HepG2 (cell line): Measurements from ENCODE around the gene FAM90A26. TPM values are rescaled to one million over a fixed set of nuclear protein-coding genes. Genes with fewer than 3 reads are reported as not detected.
"Not testable (repeated sequence)": the region's sequence is repeated elsewhere in the genome, so short reads cannot be mapped to it uniquely, and the experiment has no call there.

ENCODE experiments used
- ATAC-seq: fragments of 200-7000 bp; cut with Tn5 transposase; 3 replicates; pipeline ENCODE4 v1.9.1; 2020; ENCODE audit warnings: mild to moderate bottlenecking, moderate library complexity
- BruUV-seq: library from RNA; stranded (reverse); fragments of 400-500 nt; replicated peaks from 2 replicates; lab custom pipeline; 2021; lab: Mats Ljungman, UMichigan
- CTCF ChIA-PET: fragments of 300-600 bp; formaldehyde crosslinking; extraction: SDS; loops from one replicate; lab custom pipeline; 2021; ENCODE audit warnings: low total read pairs, inconsistent platforms, low intra/inter-chr PET ratio; lab: Yijun Ruan, JAX
- POLR2A ChIA-PET: fragments of 350-600 bp; sonication (Branson Sonifier 250); formaldehyde crosslinking; loops from one replicate; lab custom pipeline; 2020; ENCODE audit warnings: antibody characterized with exemption, inconsistent platforms; lab: Yijun Ruan, JAX
- DNase-seq: peaks from one replicate; pipeline ENCODE4 v3.0.0-alpha.2; 2015; ENCODE audit warnings: low spot score
- FAIRE-seq: peaks from 3 replicates; lab custom pipeline; 2011; peaks lifted over from hg19 to GRCh38; lab: Jason Lieb, UNC
- H2AFZ ChIP-seq: one replicate; pipeline ENCODE4 v1.6.1; 2011; ENCODE audit warnings: low read length, inconsistent platforms
- H3K27ac ChIP-seq: fragments of 300-600 bp; 3 replicates; pipeline ENCODE4 v1.8.0; 2011; ENCODE audit warnings: mixed run types, mild to moderate bottlenecking, mixed read lengths, low read length, inconsistent platforms; ENCODE audit not compliant: insufficient read depth; ENCODE audit errors: extremely low read length
- H3K27me3 ChIP-seq, 2 experiments: fragments of 200-600 bp in 1 of 2; 2 replicates in 1 of 2; 3 replicates in 1 of 2; pipeline versions ENCODE4 v1.6.0 to v1.8.0; 2011; ENCODE audit warnings: low read length in 2 of 2, mild to moderate bottlenecking in 2 of 2, moderate library complexity in 2 of 2, inconsistent platforms in 1 of 2; ENCODE audit not compliant: insufficient read depth in 2 of 2, control insufficient read depth in 1 of 2
- H3K36me3 ChIP-seq, 2 experiments: fragments of 200-600 bp in 1 of 2; replicated peaks in 1 of 2; 2 replicates in 1 of 2; 3 replicates in 1 of 2; pipeline versions ENCODE4 v1.5.1 to v1.8.0; 2011; ENCODE audit warnings: low read length in 2 of 2, inconsistent platforms in 1 of 2; ENCODE audit not compliant: insufficient read depth in 2 of 2, control insufficient read depth in 1 of 2
- H3K4me1 ChIP-seq: 2 replicates; pipeline ENCODE4 v1.5.1; 2012; ENCODE audit warnings: low read length, inconsistent platforms; ENCODE audit not compliant: insufficient read depth
- H3K4me2 ChIP-seq: 2 replicates; pipeline ENCODE4 v1.6.0; 2011; ENCODE audit warnings: low read depth, low read length, inconsistent platforms
- H3K4me3 ChIP-seq, 3 experiments: fragments of 200-600 bp in 1 of 3; sonication (generic), shearing (Covaris generic) in 1 of 3; replicated peaks in 1 of 3; 2 replicates each; pipeline ENCODE4 v1.5.1; 2011 to 2016; ENCODE audit warnings: low read length in 3 of 3, inconsistent platforms in 2 of 3, low read depth in 2 of 3, mild to moderate bottlenecking in 2 of 3, control low read depth in 1 of 3, mixed read lengths in 1 of 3; ENCODE audit not compliant: insufficient read depth in 1 of 3
- H3K79me2 ChIP-seq: one replicate; pipeline ENCODE4 v1.6.1; 2011; ENCODE audit warnings: low read length, inconsistent platforms; ENCODE audit not compliant: insufficient read depth
- H3K9ac ChIP-seq: 2 replicates; pipeline ENCODE4 v1.6.0; 2011; ENCODE audit warnings: mild to moderate bottlenecking, low read depth, low read length, inconsistent platforms; ENCODE audit not compliant: insufficient read depth
- H3K9me3 ChIP-seq: 2 replicates; pipeline ENCODE4 v1.5.1; 2012; ENCODE audit warnings: mild to moderate bottlenecking, low read length
- H4K20me1 ChIP-seq: 2 replicates; pipeline ENCODE4 v1.6.0; 2011; ENCODE audit warnings: inconsistent platforms, mild to moderate bottlenecking, low read length, moderate library complexity; ENCODE audit not compliant: insufficient read depth
- MAFF ChIP-seq: IDR thresholded peaks from 2 replicates; pipeline ENCODE4 v1.6.1; 2011; ENCODE audit warnings: low read depth, low read length, improper control_type of control experiment
- MAFK ChIP-seq, 2 experiments: IDR thresholded peaks in 1 of 2; conservative IDR thresholded peaks in 1 of 2; 2 replicates each; pipeline ENCODE4 v1.6.1; 2011; ENCODE audit warnings: improper control_type of control experiment in 2 of 2, low read length in 2 of 2
- WGBS: methylation state at CpG from one replicate; pipeline ENCODE4 v1.1.6; 2017; ENCODE audit warnings: low lambda C conversion rate; 5-methylcytosine and 5-hydroxymethylcytosine counted together
- in situ Hi-C: cut with HindIII; loops from 2 replicates; pipeline ENCODE4 v1.10.0; 2017; ENCODE audit warnings: low pct_unique_long_range_greater_than_20kb; ENCODE audit not compliant: extremely low pct_ligation_motif_present
- intact Hi-C: fragments of 100-400 bp; cut with micrococcal nuclease; formaldehyde crosslinking; loops from one replicate; pipeline ENCODE4 v1.10.0; 2022; ENCODE audit not compliant: unreplicated experiment
- polyA plus RNA-seq, 8 experiments: library from polyadenylated mRNA; depleted of rRNA in 3 of 8; stranded (reverse) in 7 of 8; unstranded in 1 of 8; fragments of >200 nt; fragmentation: Illumina TruSeq in 4 of 8; extraction: Trizol in 4 of 8; gene quantifications; 2 replicates each; pipeline versions ENCODE4 v1.2.1 to v1.2.3, GENCODE V29; 2011 to 2016; ENCODE audit warnings: low read depth in 4 of 8, missing spikeins in 1 of 8, mixed read lengths in 1 of 8; ENCODE audit not compliant: insufficient read depth in 1 of 8
- total RNA-seq, 5 experiments: library from RNA; depleted of rRNA; stranded (reverse); fragments of >200 nt; fragmentation: Illumina TruSeq; extraction: Trizol; gene quantifications; 2 replicates each; pipeline ENCODE4 v1.2.3, GENCODE V29; 2016; ENCODE audit warnings: low read depth in 1 of 5

FAM90A26 gene
- total and polyA plus RNA-seq, 2 of the 13 experiments (the other 11 are each of a cell fraction or from before 2014, with no cell fraction given) = not detected

GRCh38 chr4:9141050-9141449, 29.2 kb upstream of the FAM90A26 start:
- H3K9me3 ChIP-seq, in situ Hi-C loops, H3K4me1 ChIP-seq, H3K4me2 ChIP-seq, H3K9ac ChIP-seq, H3K79me2 ChIP-seq, H3K36me3 ChIP-seq, POLR2A ChIA-PET, ATAC-seq, H3K27ac ChIP-seq, BruUV-seq, H3K27me3 ChIP-seq, FAIRE-seq, H3K4me3 ChIP-seq, intact Hi-C loops, H4K20me1 ChIP-seq, H2AFZ ChIP-seq, CTCF ChIA-PET, DNase-seq: not testable (repeated sequence)
- 91% methylated on average over 10 of the region's 11 CpGs for WGBS
- TF ChIP-seq MAFF = peak; percentile 51
- peak; percentile 36 to 64; a peak in 3 of 4 replicates for TF ChIP-seq MAFK (conservative IDR thresholded peaks at IDR 0.05 in 1 of 2, IDR thresholded peaks at IDR 0.05 in 1 of 2; ENCODE audit: low read length in 2 of 2)

- ATAC-seq, BruUV-seq, H3K4me3 ChIP-seq, H3K9ac ChIP-seq, H2AFZ ChIP-seq, H3K4me2 ChIP-seq, H4K20me1 ChIP-seq, H3K27me3 ChIP-seq, intact Hi-C loops, CTCF ChIA-PET, H3K36me3 ChIP-seq, H3K79me2 ChIP-seq, H3K4me1 ChIP-seq, DNase-seq, FAIRE-seq, POLR2A ChIA-PET, in situ Hi-C loops, H3K27ac ChIP-seq, H3K9me3 ChIP-seq: not testable (repeated sequence)
- WGBS = 89% methylated on average over 3 of the region's 6 CpGs
Measured at GRCh38 chr4:9142786-9143185, 27.4 kb upstream of the FAM90A26 start.
